ENCODE results near the gene SHROOM2.

SHROOM2 gene

GRCh38 chrX:9788911-9789310, 2.7 kb downstream of the SHROOM2 start:
- TF ChIP-seq BACH2 (CRISPR knock-in tag; IDR thresholded peaks at IDR 0.05; ENCODE audit: borderline replicate concordance) (no peak), PPARA (CRISPR knock-in tag; IDR thresholded peaks at IDR 0.05; ENCODE audit: borderline replicate concordance) (no peak), ZFP30 (CRISPR knock-in tag; IDR thresholded peaks at IDR 0.05) (no peak), ZNF565 (CRISPR knock-in tag; conservative IDR thresholded peaks at IDR 0.05; ENCODE audit: low read depth) (no peak), ZFP3 (CRISPR knock-in tag; IDR thresholded peaks at IDR 0.05) (no peak), ISL1 (CRISPR knock-in tag; IDR thresholded peaks at IDR 0.05) (no peak), SNAI2 (CRISPR knock-in tag; IDR thresholded peaks at IDR 0.05) (no peak), TOX (CRISPR knock-in tag; IDR thresholded peaks at IDR 0.05; ENCODE audit: borderline replicate concordance) (no peak), GLIS3 (CRISPR knock-in tag; IDR thresholded peaks at IDR 0.05) (no peak), CSDC2 (CRISPR knock-in tag; IDR thresholded peaks at IDR 0.05) (no peak)
- TF ChIP-seq, protein P1, sequence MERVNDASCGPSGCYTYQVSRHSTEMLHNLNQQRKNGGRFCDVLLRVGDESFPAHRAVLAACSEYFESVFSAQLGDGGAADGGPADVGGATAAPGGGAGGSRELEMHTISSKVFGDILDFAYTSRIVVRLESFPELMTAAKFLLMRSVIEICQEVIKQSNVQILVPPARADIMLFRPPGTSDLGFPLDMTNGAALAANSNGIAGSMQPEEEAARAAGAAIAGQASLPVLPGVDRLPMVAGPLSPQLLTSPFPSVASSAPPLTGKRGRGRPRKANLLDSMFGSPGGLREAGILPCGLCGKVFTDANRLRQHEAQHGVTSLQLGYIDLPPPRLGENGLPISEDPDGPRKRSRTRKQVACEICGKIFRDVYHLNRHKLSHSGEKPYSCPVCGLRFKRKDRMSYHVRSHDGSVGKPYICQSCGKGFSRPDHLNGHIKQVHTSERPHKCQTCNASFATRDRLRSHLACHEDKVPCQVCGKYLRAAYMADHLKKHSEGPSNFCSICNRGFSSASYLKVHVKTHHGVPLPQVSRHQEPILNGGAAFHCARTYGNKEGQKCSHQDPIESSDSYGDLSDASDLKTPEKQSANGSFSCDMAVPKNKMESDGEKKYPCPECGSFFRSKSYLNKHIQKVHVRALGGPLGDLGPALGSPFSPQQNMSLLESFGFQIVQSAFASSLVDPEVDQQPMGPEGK (CRISPR knock-in tag; IDR thresholded peaks at IDR 0.05; ENCODE audit: borderline replicate concordance): no peak
- ATAC-seq: no peak

- TF ChIP-seq ZFP3 (CRISPR knock-in tag; IDR thresholded peaks at IDR 0.05) (no peak), OSR1 (CRISPR knock-in tag; IDR thresholded peaks at IDR 0.05) (no peak), BACH2 (CRISPR knock-in tag; IDR thresholded peaks at IDR 0.05; ENCODE audit: borderline replicate concordance) (no peak), POU6F1 (CRISPR knock-in tag; IDR thresholded peaks at IDR 0.05; ENCODE audit: borderline replicate concordance, low read depth) (no peak), ISL1 (CRISPR knock-in tag; IDR thresholded peaks at IDR 0.05) (no peak), PPARA (CRISPR knock-in tag; IDR thresholded peaks at IDR 0.05; ENCODE audit: borderline replicate concordance) (no peak), ZC3H10 (CRISPR knock-in tag; IDR thresholded peaks at IDR 0.05) (no peak)
- TF ChIP-seq, protein P1 (CRISPR knock-in tag; IDR thresholded peaks at IDR 0.05; ENCODE audit: borderline replicate concordance): no peak
- TF ChIP-seq, protein P2, sequence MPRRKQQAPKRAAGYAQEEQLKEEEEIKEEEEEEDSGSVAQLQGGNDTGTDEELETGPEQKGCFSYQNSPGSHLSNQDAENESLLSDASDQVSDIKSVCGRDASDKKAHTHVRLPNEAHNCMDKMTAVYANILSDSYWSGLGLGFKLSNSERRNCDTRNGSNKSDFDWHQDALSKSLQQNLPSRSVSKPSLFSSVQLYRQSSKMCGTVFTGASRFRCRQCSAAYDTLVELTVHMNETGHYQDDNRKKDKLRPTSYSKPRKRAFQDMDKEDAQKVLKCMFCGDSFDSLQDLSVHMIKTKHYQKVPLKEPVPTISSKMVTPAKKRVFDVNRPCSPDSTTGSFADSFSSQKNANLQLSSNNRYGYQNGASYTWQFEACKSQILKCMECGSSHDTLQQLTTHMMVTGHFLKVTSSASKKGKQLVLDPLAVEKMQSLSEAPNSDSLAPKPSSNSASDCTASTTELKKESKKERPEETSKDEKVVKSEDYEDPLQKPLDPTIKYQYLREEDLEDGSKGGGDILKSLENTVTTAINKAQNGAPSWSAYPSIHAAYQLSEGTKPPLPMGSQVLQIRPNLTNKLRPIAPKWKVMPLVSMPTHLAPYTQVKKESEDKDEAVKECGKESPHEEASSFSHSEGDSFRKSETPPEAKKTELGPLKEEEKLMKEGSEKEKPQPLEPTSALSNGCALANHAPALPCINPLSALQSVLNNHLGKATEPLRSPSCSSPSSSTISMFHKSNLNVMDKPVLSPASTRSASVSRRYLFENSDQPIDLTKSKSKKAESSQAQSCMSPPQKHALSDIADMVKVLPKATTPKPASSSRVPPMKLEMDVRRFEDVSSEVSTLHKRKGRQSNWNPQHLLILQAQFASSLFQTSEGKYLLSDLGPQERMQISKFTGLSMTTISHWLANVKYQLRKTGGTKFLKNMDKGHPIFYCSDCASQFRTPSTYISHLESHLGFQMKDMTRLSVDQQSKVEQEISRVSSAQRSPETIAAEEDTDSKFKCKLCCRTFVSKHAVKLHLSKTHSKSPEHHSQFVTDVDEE (CRISPR knock-in tag; IDR thresholded peaks at IDR 0.05): no peak
- no peak for ATAC-seq
These were observed 3.3 kb downstream of the SHROOM2 start for GRCh38 chrX:9789555-9789954.

- ATAC-seq: no peak
- TF ChIP-seq ZFP3 (CRISPR knock-in tag; IDR thresholded peaks at IDR 0.05) (no peak), GLIS3 (CRISPR knock-in tag; IDR thresholded peaks at IDR 0.05) (no peak), ZFP30 (CRISPR knock-in tag; IDR thresholded peaks at IDR 0.05) (no peak), CSDC2 (CRISPR knock-in tag; IDR thresholded peaks at IDR 0.05) (no peak), ZC3H10 (CRISPR knock-in tag; IDR thresholded peaks at IDR 0.05) (no peak), RARB (CRISPR knock-in tag; IDR thresholded peaks at IDR 0.05) (no peak), CSRNP3 (CRISPR knock-in tag; IDR thresholded peaks at IDR 0.05) (no peak), CREB5 (CRISPR knock-in tag; IDR thresholded peaks at IDR 0.05; ENCODE audit: low read depth) (no peak), ISL1 (CRISPR knock-in tag; IDR thresholded peaks at IDR 0.05) (no peak), PPARA (CRISPR knock-in tag; IDR thresholded peaks at IDR 0.05; ENCODE audit: borderline replicate concordance) (no peak), OSR1 (CRISPR knock-in tag; IDR thresholded peaks at IDR 0.05) (no peak), TCF4 (CRISPR knock-in tag; IDR thresholded peaks at IDR 0.05; ENCODE audit: borderline replicate concordance) (no peak), BACH2 (CRISPR knock-in tag; IDR thresholded peaks at IDR 0.05; ENCODE audit: borderline replicate concordance) (no peak), ZNF565 (CRISPR knock-in tag; conservative IDR thresholded peaks at IDR 0.05; ENCODE audit: low read depth) (no peak), ZNF70 (CRISPR knock-in tag; IDR thresholded peaks at IDR 0.05) (no peak)
- TF ChIP-seq, protein P1 (CRISPR knock-in tag; IDR thresholded peaks at IDR 0.05; ENCODE audit: borderline replicate concordance): no peak
These were observed 4.6 kb downstream of the SHROOM2 start for GRCh38 chrX:9790866-9791265.

Measured in SK-N-SH treated with all-trans-retinoic acid at 6 μM for 48 hours (cell line).